Testis (tissue), 2 donors: ENCODE data around the gene RECQL5.

Experiments used
- CTCF ChIP-seq, 3 experiments: fragments of 450-650 bp in 2 of 3; fragments of 200-600 bp in 1 of 3; sonication (generic) in 1 of 3; IDR thresholded peaks; one replicate each; pipeline ENCODE4 v1.5.1; 2016 to 2019; ENCODE audit warnings: antibody characterized with exemption in 3 of 3, mild to moderate bottlenecking in 2 of 3, moderate library complexity in 1 of 3
- POLR2A ChIP-seq: fragments of 450-650 bp; IDR thresholded peaks from one replicate; pipeline ENCODE4 v1.6.1; 2017; ENCODE audit warnings: antibody characterized with exemption, mild to moderate bottlenecking, moderate library complexity

- TF ChIP-seq CTCF (IDR thresholded peaks at IDR 0.05): peak; percentile 25 to 52 (median 48)
- no peak for TF ChIP-seq POLR2A
Observed at GRCh38 chr17:75625813-75626486, 41.0 kb downstream of the RECQL5 start.
